ENCODE data around the gene DMD.

DMD gene

GRCh38 chrX:32293962-32294700 lies 917.2 kb downstream of the DMD start:
- in situ Hi-C loops (cut with MboI; ENCODE audit: low sequenced_read_pairs, unreplicated experiment) = no loop called here
- no peak for TF ChIP-seq CTCF (IDR thresholded peaks at IDR 0.05; ENCODE audit: borderline replicate concordance, control extremely low read depth, extremely low read depth, insufficient read depth, missing control alignments)
- no peak for DNase-seq (ENCODE audit: low spot score)

DNA sequence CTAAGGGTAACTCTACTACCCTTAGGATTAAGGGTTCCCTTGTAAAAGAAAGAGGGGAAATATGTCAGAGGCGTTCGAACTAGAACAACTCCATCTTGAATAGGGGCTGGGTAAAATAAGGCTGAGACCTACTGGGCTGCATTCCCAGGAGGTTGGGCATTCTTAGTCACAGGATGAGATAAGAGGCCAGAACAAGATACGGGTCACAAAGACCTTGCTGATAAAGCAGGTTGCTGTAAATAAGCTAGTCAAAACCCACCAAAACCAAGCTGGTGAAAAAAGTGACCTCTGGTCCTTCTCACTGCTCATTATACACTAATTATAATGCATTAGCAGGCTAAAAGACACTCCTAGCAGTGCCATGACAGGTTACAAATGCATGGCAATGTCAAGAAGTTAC lies 922.0 kb downstream of the DMD start:
- TF ChIP-seq CTCF (IDR thresholded peaks at IDR 0.05; ENCODE audit: borderline replicate concordance, control extremely low read depth, extremely low read depth, insufficient read depth, missing control alignments) = no peak
- in situ Hi-C loops (cut with MboI; ENCODE audit: low sequenced_read_pairs, unreplicated experiment) = no loop called here
- no peak for DNase-seq (ENCODE audit: low spot score)

- DNase-seq (ENCODE audit: low spot score) = no peak
- in situ Hi-C loops (cut with MboI; ENCODE audit: low sequenced_read_pairs, unreplicated experiment) = no loop called here
- no peak for TF ChIP-seq CTCF (IDR thresholded peaks at IDR 0.05; ENCODE audit: borderline replicate concordance, control extremely low read depth, extremely low read depth, insufficient read depth, missing control alignments)
These were observed 929.5 kb downstream of the DMD start for GRCh38 chrX:32281853-32282252.

DNA sequence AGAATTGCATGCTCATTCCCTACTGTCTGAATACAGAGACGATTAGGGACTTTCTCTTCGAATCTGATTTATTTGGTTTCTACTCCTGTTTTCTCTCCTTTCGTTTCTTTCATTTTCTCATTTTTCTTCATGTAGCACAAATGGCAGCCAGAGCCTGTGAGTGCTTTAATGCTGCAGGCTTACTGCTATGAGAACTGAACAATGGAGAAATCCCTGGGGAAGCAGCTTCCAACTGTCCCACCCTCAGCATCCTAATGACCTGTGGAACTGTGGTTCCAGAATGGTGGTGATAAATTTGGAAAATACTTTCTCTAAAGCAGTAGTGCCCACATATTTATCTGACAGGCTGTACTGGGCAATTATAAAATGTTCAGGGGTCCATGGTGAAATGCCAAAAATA lies 930.4 kb downstream of the DMD start:
- in situ Hi-C loops (cut with MboI; ENCODE audit: low sequenced_read_pairs, unreplicated experiment) = no loop called here
- no peak for TF ChIP-seq CTCF (IDR thresholded peaks at IDR 0.05; ENCODE audit: borderline replicate concordance, control extremely low read depth, extremely low read depth, insufficient read depth, missing control alignments)

DNA sequence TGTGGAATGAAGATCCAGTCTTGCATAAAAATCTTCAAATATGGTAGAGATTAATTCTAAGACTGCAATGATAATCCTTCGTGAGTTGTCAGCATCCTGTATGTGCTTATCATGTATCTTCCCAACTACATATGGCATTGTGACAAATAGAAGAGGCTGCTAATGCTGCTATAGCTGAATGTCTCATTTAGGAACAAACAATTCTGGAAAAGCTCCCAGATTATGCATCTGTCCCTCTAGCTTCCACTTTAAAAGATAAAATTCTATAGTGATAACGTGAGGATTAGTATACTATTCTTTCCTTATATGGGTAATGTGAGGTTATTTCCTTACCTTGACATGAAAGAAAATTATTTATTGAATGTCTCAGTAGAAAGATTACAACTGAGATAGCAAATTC lies 930.9 kb downstream of the DMD start:
- DNase-seq (ENCODE audit: low spot score) = no peak
- TF ChIP-seq CTCF (IDR thresholded peaks at IDR 0.05; ENCODE audit: borderline replicate concordance, control extremely low read depth, extremely low read depth, insufficient read depth, missing control alignments) = no peak
- in situ Hi-C loops (cut with MboI; ENCODE audit: low sequenced_read_pairs, unreplicated experiment) = no loop called here

More for the DNA sequence above, 930.4 kb downstream of the DMD start:
- no peak for DNase-seq (ENCODE audit: low spot score)

GRCh38 chrX:32276153-32276552 lies 935.2 kb downstream of the DMD start:
- TF ChIP-seq CTCF (IDR thresholded peaks at IDR 0.05; ENCODE audit: borderline replicate concordance, control extremely low read depth, extremely low read depth, insufficient read depth, missing control alignments) = no peak
- DNase-seq (ENCODE audit: low spot score) = no peak
- in situ Hi-C loops (cut with MboI; ENCODE audit: low sequenced_read_pairs, unreplicated experiment) = no loop called here

All from GM13976 (cell line).